Measurements from ENCODE around the gene FOXP3. TPM values are rescaled to one million over a fixed set of nuclear protein-coding genes. Genes with fewer than 3 reads are reported as not detected.

Gene FOXP3, protein sequence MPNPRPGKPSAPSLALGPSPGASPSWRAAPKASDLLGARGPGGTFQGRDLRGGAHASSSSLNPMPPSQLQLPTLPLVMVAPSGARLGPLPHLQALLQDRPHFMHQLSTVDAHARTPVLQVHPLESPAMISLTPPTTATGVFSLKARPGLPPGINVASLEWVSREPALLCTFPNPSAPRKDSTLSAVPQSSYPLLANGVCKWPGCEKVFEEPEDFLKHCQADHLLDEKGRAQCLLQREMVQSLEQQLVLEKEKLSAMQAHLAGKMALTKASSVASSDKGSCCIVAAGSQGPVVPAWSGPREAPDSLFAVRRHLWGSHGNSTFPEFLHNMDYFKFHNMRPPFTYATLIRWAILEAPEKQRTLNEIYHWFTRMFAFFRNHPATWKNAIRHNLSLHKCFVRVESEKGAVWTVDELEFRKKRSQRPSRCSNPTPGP
- total RNA-seq: 0.39 TPM in 1 of 2 replicates, not detected in the other

GRCh38 chrX:49264460-49264859 is at the start of gene FOXP3:
Gene FOXP3 (minus strand): TSS chrX:49264710. CDS start chrX:49258505, 6,205 bp downstream.

GRCh38 chrX:49303346-49303745 is 38.8 kb upstream of the FOXP3 start, which contains the start of gene GAGE10:
Gene GAGE10 (plus strand): TSS chrX:49303646. CDS start chrX:49304860, 1,214 bp downstream.

DNA sequence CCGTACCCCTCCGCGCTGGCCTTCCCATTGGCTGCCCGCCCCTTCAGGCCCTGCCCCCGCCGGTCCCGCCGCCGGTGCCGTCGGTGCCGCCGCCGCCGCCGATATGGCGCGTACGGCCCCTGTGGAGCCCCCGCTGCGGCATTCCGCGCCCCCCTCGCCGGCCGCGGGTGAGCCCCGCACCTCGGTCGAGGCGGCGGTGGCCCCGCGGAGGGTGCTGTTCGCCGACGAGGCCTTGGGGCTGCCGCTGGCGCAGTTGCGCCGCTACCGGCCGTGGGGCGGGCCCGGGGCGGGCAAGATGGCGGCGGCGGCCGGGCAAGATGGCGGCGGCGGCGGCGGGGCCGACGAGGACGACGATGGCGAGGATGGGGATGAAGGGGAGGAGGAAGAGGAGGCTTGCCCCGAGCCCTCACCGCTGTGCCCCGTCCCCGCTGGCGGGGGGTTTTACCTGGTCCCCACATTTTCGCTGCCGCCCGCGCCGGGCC is 5.3 kb upstream of the FOXP3 start, which contains the start of gene PPP1R3F:
Gene PPP1R3F, plus strand, starts transcription at position 27 of the 482 bp plus-strand sequence. Its CDS starts 77 bp downstream, at position 104.

GRCh38 chrX:49233176-49233575 is 31.3 kb downstream of the FOXP3 start, which contains the start of gene CACNA1F:
Gene CACNA1F (minus strand): TSS chrX:49233340. CDS start chrX:49233309, 31 bp downstream.

Other genes with a start within 250 kb of the FOXP3 start
- gene TFE3, start 221.4 kb downstream of the FOXP3 start, total RNA-seq: 57.7 and 85.8 TPM in 2 replicates
- 1.4 and 4.0 TPM in 2 replicates for gene CCDC120, start 205.7 kb downstream of the FOXP3 start, total RNA-seq
- 27.6 and 31.5 TPM in 2 replicates for gene PRAF2, start 190.7 kb downstream of the FOXP3 start, total RNA-seq
- gene WDR45, start 184.8 kb downstream of the FOXP3 start, total RNA-seq: 58.1 and 64.8 TPM in 2 replicates
- gene GPKOW, start 141.0 kb downstream of the FOXP3 start, total RNA-seq: 23.1 and 25.0 TPM in 2 replicates
- 0.40 and 3.4 TPM in 2 replicates for gene MAGIX, start 102.0 kb downstream of the FOXP3 start, total RNA-seq
- gene PLP2, start 92.8 kb downstream of the FOXP3 start, total RNA-seq: 59.4 and 80.9 TPM in 2 replicates
- 9.4 and 20.1 TPM in 2 replicates for gene PRICKLE3, start 78.3 kb downstream of the FOXP3 start, total RNA-seq
- gene SYP, start 64.5 kb downstream of the FOXP3 start, total RNA-seq: 0.13 TPM in 1 of 2 replicates, not detected in the other
- not detected in 2 replicates for gene CACNA1F, start 31.4 kb downstream of the FOXP3 start, total RNA-seq
- 13.0 and 17.3 TPM in 2 replicates for gene CCDC22, start 29.2 kb downstream of the FOXP3 start, total RNA-seq
- 1.9 and 2.5 TPM in 2 replicates for gene PPP1R3F, start 5.1 kb upstream of the FOXP3 start, total RNA-seq
- gene GAGE10, start 38.9 kb upstream of the FOXP3 start, total RNA-seq: not detected in 2 replicates
- not detected in 2 replicates for gene GAGE12J, start 57.3 kb upstream of the FOXP3 start, total RNA-seq
- not detected in 2 replicates for gene GAGE13, start 66.9 kb upstream of the FOXP3 start, total RNA-seq